Measurements from ENCODE around the gene SIGLEC6.
"Not testable (repeated sequence)": the region's sequence is repeated elsewhere in the genome, so short reads cannot be mapped to it uniquely, and the experiment has no call there.

The SIGLEC6 gene

DNA sequence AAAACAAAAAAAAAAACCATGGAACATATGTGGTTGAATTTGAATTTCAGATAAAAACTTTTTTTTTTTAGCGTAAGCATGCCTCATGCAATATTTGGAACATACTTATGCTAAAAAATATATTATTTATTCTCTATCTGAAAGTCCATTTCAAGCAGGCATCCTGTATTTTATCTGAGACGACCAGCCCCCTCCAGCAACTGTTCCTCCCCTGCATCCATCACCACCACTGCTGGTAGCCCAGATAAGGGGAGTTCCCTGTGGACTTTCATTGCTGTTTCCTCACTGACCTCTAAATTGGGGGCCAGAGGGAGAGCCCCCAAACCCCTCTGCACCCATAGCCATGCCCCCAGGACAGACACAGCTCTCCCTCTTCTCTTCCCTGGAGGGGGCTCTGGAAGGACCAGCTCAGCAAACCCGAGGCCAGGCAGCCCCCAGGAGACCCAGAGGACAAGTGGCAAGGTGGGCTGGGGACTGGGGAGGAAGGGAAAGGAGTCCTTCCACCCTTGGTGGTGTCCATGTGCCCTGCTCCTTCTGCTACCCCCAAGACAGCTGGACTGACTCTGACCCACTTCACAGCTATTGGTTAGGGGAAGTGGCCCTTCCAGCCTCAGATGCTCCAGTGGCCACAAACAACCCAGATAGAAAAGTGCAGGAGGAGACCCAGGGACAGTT lies 23.3 kb downstream of the SIGLEC6 start:
- no peak for FAIRE-seq

DNA sequence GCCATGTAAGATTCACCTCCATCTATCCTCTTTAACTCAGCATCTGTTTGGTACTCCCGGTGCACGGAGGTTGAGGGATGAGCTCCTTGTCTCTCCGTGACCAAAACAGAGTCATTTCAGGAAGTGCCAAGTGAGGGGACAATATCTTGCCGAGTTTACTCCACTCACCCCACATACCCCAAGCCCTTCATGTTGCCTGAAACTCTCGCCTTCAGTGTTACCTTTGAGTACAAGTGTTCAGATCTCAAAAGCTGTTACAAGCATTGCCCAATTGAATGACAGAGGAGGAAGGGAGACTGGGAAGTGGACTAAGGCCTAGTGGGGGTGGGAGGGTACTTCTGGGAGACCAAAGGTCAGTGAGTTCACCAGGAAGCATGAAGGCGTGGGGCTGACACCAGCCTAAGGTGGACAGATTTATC lies 23.8 kb downstream of the SIGLEC6 start:
- no peak for FAIRE-seq

DNA sequence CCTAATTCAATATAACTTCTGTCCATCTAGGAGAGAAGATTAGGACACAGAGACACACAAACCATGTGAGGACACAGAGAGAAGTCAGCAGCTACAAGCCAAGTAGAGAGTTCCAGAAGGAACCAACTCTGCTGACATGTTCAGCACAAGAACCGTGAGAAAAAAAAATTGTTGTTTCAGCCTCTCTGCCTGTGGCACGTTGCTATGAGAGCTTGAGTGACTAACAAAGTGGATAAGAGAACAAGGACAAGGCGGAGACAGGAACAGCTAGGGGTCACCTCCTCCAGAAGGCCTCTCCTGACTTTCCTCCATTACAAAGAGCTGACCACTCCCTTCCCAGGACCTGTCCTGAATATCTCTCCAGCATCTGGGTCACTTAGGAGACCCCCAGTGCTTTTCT lies 24.3 kb downstream of the SIGLEC6 start:
- FAIRE-seq: no peak

DNA sequence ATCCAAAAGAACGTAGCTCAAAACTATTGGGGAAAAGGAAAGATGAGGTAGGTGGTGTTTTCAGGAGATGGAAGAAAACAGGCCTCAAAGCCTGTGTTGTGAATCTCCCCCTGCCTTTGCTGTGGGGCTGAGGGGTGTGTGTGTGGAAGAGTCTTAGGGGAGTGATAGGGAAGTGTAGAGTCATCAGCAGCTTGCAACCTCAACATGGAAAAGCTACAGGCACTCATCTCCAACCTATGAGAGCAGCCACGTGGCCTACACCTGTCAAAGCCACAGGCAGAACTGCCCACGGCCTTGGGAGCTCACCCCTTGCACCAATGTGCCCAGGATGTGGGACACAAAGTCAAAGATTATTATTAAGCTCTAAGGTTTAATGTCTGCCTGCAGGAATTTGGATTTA lies 25.6 kb downstream of the SIGLEC6 start:
- FAIRE-seq: no peak

DNA sequence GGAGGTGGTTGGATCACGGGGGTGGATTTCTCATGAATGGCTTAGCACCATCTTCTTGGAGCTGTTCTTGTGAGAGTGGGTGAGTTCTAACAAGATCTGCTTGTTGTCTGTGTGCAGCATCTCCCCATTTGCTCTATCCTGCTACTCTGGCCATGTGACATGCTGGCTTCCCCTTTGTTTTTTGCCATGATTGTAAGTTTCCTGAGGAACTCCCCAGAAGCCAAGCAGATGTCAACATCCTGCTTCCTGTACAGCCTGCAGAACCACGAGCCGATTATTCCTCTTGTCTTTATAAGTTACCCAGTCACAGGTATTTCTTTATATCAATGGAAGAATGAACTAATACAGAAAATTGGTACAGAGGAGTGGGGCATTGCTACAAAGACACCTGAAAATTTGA lies 27.6 kb downstream of the SIGLEC6 start:
- FAIRE-seq: no peak

DNA sequence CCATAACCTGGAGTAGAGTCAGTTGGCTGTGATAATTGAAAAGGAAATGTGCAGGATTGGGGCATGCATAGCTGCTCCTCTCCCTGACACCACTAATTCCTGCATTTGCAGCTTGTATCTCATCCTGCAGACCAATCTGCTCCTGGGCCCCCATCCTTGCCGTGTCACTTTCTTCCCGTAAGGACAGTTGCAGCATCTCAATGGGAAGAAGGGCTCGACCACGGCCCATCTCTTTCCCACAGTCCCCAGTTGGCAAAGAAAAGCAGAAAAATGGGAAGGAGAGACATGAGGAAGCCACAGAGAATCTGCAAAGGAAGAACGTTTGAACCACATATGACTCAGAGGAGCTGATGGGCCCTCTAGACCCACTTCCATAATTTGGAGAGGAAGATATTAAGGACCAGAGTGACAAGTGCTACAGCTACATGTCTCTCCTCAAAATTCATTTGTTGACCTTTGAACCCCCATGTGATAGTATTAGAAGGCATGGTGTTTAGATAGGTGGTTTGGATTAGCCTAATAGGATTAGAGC lies 28.1 kb downstream of the SIGLEC6 start:
- FAIRE-seq: no peak

DNA sequence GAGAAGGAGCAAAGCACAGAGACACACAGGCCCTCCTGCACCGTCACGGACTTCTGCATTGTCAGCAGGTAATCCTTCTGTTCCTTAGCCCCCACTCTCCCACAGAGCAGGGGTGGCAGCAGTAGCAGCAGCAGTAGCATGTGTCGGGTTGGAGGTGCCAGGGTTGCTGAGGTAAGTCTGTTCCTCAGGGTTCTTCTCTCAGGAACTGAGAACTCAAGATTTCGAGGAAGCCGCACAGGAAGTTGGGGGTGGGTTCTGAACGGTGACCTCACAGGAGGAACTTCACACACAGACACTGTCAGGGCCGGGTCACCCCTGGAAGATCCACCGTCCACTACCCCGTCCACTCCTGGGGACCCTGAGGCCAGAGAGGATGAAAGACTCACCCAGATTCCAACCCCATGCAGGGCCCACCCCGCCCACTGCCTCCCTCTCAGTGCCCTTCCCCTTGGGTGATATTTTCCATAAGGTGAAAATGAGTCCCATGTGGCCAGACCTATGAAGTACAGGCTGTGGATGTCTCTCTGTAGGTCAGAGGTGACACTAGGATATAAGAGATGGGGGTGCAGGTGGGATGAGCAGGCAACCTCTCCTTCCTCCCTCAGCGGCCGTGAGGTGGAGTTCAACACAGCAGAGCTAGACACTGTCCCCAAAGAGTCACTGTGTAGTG lies 29.7 kb downstream of the SIGLEC6 start, which contains the start of gene SIGLEC12:
TSS of gene SIGLEC12 (minus strand) at position 207 of the 670 bp plus-strand sequence. CDS start at position 140, 67 bp downstream.
- no peak for FAIRE-seq

DNA sequence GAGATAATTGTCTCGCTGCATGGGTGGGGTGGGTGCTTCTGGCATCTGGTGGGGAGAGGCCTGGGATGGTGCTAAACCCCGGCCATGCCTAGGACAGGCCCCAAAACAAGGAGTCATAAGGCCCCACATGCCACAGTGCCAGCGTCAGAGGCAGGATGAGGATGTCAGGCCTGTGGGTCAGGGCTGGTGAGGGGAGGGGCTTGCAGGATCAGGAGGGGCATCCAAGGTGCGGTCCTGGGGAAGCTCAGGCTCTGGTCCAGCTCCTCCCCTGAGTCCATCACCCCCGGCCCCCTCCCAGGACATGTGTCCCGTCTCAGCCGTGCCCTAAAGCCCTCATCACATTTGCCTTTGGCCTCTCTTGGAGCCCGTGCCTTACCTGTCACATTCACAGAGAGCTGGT lies 30.5 kb downstream of the SIGLEC6 start:
- not testable (repeated sequence) for FAIRE-seq

DNA sequence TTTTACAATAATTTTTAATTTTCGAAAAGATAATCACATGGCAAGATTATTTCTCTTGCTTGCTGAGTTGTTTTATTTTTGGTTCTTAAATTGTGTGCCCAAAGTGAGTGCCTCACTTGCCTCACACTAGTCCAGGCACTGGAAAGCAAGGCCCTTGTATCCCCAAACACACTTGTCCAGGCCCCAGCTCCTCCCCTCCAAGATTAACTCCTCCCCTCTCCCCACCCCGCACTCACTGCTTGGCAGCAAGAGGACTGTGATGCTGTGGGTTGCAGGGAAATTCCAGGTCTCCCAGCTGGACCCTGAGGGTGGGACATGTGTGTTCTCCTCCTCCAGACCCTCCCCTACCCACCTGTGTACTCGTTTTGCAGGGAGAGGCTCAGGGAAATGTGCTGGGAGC lies 33.8 kb downstream of the SIGLEC6 start:
- no peak for FAIRE-seq

DNA sequence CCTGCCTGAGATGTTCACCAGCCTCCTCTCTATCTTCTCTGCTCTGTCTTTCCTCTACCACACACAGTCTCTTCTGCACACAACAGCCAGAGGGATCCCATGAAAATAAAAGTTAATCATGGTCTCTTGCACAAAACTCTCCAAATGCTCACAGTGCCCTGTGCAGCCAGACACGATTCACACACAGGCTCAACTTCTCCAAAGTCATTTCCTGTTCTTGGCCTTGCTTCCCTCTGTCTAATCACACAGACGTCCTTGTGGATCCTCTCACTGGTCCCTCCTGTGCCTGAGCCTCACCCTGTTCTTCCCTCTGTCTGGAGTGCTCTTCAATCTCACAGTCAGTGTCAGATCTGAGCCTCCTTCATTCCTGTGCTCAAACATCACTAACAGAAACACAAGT lies 37.7 kb downstream of the SIGLEC6 start:
- FAIRE-seq: no peak

DNA sequence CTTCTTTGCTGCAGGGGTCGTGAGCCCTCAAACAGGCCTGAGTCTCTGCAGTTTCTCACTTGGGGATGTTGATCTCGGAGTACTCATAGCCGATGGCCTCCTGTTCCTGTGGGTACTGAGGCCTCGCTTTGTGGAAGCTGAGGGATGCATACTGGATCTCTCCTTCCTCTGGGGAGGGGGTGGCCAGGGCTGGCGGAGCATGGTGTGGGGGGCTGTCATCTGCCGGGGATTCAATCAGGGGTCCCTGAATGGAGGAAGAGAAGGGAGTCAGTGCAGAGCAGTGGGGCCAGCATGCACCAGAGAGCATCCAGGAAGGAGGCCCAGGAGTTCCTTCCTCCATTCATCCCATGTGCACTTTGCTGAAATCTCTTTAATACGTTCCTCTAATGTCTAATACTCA lies 39.9 kb downstream of the SIGLEC6 start:
- FAIRE-seq: no peak

DNA sequence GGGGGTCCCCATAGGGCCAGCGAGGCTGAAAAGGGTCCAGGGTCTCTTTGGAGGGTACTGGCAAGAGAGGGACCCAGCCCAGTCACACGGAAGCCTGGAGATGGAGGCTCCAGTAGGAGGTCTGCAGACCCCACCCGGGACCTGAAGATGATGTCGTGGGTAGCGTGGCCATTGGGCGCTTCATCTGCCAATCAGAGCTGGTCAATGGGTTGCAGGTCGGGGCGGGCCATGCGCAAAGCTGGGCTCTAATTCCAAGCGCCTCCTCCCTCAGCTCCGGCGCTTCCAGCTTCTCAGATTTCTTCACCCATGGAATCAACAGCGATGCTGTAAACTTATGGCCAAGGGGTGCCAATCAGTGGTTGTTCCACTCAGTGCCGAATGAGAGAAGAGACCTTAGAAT lies 40.8 kb downstream of the SIGLEC6 start:
- FAIRE-seq: no peak

DNA sequence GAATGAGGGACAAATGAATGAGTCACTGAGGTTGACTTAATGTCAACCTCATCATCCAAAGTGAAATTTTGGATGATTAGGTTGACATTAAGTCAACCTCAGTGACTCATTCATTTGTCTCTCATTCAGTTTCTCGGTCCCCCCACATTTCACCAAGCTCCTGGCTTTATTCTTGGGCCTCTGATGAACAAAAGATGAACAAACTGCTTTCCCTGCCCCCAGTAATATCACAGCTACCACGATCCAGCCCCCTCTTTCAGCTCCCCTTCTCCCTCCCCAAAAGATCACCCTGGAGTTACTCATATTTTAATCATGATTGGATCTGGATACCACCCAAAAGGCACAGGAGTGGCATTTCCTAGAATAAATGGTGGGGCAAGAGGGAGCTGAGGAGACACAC lies 42.4 kb downstream of the SIGLEC6 start:
- FAIRE-seq: no peak

DNA sequence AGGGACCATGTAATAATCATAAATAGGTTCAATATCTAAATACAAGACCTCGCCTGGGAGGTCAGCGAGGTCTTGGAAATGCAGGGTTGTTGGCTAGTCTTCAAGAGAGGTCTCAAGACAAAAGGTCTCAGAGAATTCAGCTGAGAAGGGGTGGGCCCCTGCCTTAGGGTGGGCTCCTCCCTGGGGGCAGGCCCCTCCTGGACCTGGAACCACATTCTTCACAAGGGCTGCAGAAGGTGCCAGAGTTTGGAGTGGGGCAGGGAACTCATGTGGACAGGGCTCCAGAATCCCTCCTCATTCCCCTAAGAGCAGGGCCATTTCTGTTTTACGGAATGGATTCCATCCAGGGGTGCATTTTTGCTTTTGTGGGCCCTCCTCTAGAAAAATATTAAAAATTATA lies 43.0 kb downstream of the SIGLEC6 start:
- FAIRE-seq: no peak

DNA sequence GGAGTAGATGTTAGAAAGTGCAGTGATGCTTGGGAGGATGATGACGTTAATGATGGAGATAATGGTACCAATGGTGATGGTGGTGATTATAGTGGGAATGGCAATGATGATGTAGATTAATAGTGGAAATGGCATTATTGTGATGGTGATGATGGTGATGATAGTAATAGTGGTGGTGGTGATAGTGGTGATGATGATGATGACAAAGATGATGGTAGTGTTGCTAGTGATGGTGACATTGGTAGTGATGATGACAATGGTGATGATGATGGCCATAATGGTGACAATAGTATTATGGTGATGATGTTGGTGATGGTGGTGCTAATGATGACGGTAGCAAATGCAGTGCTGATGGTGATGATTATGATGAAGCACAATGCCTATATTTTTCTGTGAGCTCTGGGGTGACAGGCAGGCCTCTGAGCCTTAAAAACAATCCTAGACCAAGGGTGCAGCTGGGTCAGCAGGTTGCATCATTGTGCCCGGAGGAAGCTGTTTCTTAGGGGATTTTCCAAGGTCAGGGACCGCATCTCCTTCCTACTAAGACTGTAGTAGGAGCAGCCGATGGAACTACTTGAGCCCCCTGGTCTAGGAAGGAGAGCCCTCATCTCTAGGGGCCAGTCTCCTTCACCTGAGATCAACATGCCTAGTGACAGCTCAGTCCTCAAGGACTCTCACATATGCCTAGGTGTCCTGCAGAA lies 45.4 kb downstream of the SIGLEC6 start:
- no peak for FAIRE-seq

DNA sequence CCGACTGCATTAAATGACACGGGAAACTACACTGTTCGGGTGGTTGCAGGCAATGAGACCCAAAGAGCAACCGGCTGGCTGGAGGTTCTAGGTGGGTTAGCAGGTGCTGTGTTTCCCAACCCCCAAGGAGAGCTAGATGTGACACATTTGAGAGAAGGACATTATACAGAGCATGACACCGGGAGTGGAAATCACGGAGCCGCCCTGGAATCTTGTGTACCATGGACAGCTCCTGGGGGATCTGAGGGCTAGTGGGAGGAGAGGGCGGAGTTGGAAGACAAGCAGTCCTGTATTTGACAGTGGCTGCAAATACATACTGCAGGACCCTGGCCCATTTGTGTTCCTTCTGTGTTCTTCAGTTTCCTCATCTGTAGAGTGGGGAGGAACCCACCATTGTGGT lies 50.9 kb downstream of the SIGLEC6 start:
- FAIRE-seq: no peak

DNA sequence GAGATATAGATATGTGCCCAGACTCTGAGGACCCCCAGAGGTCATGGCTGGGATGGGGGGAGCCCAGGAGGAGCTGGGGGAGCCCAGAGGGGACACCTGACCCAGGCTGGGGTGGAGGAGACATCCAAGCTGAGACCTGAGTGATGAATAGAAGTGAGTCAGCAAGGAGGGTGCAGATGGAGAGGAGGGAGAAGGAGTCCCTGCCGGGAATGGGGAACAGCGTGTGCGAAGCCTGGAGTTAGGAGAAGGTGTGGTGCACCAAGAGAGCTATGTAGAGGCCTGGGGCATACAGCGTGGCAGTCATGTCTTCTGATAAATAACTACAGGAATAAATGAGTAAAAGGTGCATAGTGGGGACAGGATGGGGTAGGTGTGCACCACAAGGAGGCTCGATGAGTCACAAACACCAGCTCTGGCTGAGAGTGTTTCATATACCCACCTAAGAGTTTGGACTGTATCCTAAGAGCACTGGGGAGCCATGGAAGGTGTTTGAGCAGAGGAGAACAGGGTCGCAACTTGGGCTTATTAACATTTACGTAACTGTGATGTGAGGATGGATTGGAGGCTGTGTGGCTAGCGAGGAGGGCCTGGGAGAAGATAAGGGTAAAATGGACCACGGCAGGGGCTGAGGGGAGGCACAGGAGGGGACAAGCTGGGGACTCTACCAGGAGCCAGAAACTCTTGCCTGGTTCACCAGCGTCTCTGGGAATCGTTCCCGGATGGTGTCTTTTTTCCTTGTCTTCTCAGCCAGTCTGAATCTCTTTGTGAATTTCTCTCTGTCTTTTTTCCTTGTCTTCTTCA lies 51.7 kb downstream of the SIGLEC6 start:
- no peak for FAIRE-seq

DNA sequence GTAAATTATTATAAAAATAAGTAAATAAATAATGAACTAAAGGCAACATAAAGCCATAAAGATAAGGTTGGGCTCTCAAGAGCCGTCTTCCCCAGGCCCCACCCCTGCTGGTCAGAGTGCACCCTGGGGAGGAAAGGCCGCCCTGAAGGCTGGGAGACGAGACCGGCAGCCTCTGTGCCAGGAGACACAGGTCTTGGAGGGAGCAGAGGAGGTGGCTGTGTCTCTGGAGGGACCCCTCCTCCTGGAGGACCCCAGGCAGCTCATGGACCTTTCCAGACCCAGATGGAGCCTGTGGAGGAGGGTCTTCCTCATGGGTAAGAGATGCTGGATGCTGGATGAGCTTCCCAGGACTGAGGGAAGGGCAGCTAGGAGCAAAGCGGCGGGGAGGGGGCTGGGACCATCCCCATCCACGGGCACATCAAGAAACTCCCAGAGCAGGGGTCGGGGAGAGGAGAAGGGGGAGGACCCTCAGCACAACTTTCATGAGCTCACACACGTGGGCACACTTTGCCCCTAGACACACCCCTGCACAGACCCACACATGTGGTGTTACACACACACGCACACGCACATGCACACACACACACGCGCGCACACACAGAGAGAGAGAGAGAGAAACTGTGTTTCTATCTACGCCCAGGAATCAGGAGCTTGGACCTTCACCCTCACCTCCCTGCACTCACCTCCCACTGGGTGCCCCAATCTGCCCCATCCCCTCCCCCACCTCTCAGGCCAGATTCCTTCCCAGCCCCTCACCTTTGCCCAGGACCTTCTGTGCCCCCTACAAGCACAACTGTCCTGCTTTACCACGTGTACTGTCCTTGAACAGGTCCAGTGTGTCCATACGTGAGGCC lies 52.9 kb downstream of the SIGLEC6 start, which contains the start of gene CEACAM18:
TSS of gene CEACAM18 (plus strand) at position 159 of the 854 bp plus-strand sequence.
- FAIRE-seq: no peak

DNA sequence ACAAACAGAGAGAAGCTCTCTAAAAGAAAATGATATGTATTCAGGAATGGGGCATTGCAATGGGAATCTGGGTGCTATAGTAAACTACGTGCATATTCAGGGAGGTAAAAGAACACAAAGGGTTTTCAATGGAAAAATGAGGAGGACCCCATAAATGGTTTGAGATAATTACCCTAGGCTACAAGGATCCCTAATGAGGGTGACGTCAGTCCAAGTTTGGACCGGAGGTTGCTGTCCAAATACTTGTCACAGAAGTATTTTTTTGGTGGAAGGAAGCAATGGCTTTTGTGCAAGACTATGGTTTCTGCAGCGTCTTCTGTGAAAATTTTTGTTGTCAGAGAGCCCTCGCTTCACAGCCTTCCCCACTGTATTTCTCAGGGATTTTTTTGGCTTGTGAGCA lies 54.1 kb downstream of the SIGLEC6 start:
- FAIRE-seq: no peak

DNA sequence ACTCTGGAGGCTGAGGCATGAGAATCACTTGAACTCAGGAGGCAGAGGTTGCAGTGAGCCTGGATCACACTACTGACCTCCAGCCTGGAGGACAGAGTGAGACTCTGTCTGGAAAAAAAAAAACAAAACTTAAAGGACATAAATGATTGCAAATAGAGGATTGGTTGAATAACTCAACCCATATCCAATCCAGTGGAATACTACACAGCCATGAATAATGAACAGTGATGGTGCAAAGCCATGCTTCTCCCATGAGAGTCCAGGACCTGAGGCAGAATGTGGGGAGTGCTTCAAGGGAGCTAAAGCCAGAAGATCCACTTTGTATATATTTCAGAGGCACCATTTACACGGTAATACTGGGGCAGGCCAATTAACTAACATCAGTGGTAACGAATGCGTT lies 55.3 kb downstream of the SIGLEC6 start:
- FAIRE-seq: no peak

DNA sequence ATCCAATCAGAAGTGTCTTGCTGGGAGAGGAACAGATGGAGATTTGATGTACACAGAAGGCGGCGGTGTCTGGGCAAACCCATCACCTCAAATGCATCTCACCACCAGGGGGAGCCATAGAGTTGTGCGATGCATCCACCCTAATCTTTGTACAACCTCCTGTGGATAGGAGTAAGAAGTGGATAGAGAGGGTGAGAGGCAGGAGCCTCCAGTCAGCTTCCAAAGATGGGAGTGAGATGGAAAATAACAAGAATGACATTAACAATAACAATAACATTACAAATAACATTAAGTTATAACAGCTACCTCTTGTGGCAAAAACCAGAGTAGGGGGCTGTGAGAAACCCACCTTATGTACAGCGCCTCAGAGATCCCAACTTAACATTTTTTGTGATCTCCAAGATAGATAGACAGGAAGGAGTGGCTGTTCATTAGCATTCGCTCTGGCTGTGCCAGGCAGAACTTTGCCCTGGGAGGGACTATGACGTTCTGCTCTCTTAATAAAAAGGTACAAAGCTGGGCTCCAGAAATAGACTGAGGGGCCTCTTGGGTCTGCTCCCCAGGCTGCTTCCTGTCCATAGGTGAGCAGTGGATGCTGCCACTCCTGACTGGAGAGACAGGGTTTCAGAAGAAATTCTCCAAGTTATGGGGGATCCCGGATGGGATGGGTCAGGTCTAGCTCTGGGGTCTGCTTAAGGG lies 58.3 kb downstream of the SIGLEC6 start:
- no peak for FAIRE-seq

All from endometrium (tissue), 2 donors.